Measurements from ENCODE around the gene TTC7B.

DNA sequence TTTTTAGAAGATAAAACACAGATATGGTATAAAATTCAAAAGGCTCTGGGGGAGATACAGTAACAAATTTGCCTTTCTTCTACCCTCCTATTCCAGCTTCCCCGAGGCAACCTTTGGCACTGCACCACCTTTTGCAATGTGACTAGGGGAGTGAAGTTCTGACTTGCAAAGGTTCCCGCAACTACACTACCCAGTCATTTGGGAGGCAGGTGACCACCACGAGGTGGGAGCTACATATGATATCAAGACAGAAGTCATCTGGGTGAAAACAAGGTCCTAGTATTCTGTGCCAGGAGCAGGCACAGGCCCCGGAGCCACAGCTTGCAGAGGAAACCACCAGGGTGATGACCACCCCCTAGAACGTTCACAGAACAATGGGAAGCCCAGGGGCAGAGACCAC is 141.5 kb downstream of the TTC7B start:
- TF ChIP-seq POLR2A (IDR thresholded peaks at IDR 0.05) (no peak), CTCF (IDR thresholded peaks at IDR 0.05) (no peak), POLR2AphosphoS5 (IDR thresholded peaks at IDR 0.05) (no peak), EP300 (IDR thresholded peaks at IDR 0.05) (no peak)
